ENCODE results near the gene B3GNT2.
"Not testable (repeated sequence)": the region's sequence is repeated elsewhere in the genome, so short reads cannot be mapped to it uniquely, and the experiment has no call there.

The B3GNT2 gene

GRCh38 chr2:62196278-62196901, 475 bp downstream of the B3GNT2 start:
- H3K9me3 Mint-ChIP-seq = no peaks in the 10 kb centered on the region
- peak overlapping the region; percentile 96 for H3K27ac Mint-ChIP-seq
- DNase-seq = peak; percentile 81
- peaks cover 44% of the 10 kb centered on the region for H3K4me1 Mint-ChIP-seq
- H3K4me3 Mint-ChIP-seq = peak overlapping the region; percentile 92
- H3K36me3 Mint-ChIP-seq = peaks cover 15% of the 10 kb centered on the region
- H3K27me3 Mint-ChIP-seq = peaks cover 10% of the 10 kb centered on the region
- CTCF ChIA-PET = no interaction called here

DNA sequence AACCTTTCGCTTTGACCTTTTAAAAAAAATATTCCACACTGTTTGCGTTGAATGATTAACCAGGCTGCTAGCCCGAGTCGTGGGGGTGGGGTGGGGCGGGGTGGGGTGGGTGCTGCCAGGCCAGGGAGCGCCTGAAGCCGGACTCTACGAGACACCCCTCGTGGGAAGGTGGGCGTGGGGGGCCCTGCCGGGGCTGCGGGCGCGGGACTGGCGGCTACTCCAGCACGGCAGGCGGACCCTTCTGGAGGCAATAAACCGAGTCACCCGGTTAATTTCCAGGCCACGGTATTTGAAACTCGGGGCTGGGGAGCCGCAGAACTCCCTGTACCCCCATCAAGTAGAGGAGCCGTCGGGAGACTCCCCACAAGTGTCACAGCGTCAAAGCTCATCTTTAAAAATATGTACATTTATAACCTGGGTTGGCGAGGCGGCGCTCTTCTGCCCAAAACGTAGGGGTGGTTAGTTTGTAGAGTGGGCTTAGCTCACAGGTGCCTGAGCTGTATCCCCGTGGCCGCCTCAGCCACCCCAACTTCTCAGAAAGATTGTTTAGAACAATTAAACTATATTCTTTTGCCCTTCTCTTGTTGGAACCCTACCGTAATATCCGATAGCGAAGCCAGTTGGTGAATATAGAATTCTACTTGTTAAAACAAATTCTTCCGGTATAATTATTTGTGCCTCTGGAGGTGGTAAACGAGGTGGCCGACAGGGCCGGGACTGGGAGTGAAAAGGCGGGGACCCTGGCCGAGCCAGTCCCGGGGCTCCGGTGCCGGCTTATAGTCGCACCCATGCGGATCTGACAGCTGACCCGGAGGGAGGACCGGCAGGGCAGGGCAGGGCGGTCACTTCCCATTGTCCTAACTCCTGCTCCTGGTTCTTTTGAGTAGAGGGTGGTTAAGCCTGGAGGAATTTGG, 1.4 kb downstream of the B3GNT2 start:
- Mint-ChIP-seq H3K27ac (peak overlapping the region; percentile 96), H3K4me3 (peak overlapping the region; percentile 92), H3K27me3 (peaks cover 6% of the 10 kb centered on the region), H3K36me3 (peaks cover 18% of the 10 kb centered on the region), H3K9me3 (peaks cover under 1% of the 10 kb centered on the region), H3K4me1 (peaks cover 52% of the 10 kb centered on the region)
- peak; percentile 59 for DNase-seq
- CTCF ChIA-PET = interaction anchor here (1.1 kb wide), 1 partner anchor 9 kb away, joined by 4 read pairs; no protein-coding TSS in a partner anchor

DNA sequence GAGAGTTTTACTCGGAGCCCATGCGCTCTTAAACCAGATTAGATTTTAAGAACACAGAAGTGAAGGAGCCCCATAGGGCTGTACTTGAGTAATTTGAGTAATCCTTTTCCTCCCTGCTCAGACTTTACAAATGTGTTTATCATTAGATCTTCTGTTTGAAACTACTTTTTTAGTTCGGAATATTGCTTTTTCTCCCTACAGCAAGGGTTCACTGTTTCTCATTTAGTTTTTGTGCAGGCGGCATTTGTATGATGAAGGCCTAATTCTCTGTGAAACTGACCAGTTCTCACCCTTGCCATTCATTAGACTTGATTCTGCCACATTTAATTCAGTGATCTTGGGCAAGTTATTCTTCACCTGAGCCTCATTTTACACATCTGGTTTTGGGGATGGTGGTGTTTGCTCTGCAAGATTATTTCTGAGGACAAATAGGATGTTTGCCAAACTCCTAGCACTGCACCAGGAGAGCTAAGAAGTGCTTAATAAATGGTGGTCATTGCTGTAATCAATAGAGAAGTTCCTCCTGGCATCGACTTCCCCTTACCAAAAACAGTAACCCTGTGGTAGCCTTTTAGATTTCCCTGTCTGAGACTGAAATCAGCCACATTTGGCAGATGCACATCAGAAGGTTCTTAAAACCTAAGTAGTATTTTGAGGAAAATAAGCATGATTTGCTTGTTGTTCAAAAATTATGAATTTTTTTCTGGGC, 2.2 kb downstream of the B3GNT2 start:
- Mint-ChIP-seq H3K4me3 (peak overlapping the region; percentile 92), H3K4me1 (peaks cover 54% of the 10 kb centered on the region), H3K27ac (peak overlapping the region; percentile 85), H3K36me3 (peaks cover 24% of the 10 kb centered on the region), H3K9me3 (peaks cover 2% of the 10 kb centered on the region), H3K27me3 (no peaks in the 10 kb centered on the region)
- DNase-seq = no peak
- CTCF ChIA-PET = interaction anchor here (1.1 kb wide), 1 partner anchor 9 kb away, joined by 4 read pairs; no protein-coding TSS in a partner anchor

DNA sequence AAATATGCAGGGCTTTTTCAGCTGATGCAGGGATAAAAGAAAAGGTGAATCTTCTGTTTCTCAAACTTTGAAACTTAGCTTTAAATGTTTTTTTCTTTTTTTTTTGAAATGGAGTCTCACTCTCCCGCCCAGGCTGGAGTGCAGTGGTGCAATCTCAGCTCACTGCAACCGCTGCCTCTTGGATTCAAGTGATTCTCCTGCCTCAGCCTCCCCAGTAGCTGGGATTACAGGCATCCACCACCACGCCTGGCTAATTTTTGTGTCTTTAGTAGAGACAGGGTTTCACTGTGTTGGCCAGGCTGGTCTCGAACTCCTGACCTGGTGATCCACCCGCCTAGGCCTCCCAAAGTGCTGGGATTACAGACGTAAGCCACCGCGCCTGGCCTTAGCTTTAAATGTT, 2.9 kb downstream of the B3GNT2 start:
- H3K36me3 Mint-ChIP-seq = peaks cover 30% of the 10 kb centered on the region
- DNase-seq, H3K27me3 Mint-ChIP-seq, H3K9me3 Mint-ChIP-seq, CTCF ChIA-PET: not testable (repeated sequence)
- H3K4me1 Mint-ChIP-seq = peaks cover 60% of the 10 kb centered on the region
- peak overlapping the region; percentile 85 for H3K27ac Mint-ChIP-seq
- H3K4me3 Mint-ChIP-seq = peak overlapping the region; percentile 92

GRCh38 chr2:62199392-62200125, 3.6 kb downstream of the B3GNT2 start:
- Mint-ChIP-seq H3K27ac (peak overlapping the region; percentile 85), H3K4me1 (peaks cover 60% of the 10 kb centered on the region), H3K27me3 (no peaks in the 10 kb centered on the region), H3K9me3 (peaks cover 2% of the 10 kb centered on the region), H3K36me3 (peaks cover 30% of the 10 kb centered on the region), H3K4me3 (peak overlapping the region; percentile 92)
- DNase-seq = no peak
- CTCF ChIA-PET = interaction anchor here (1.0 kb wide), 1 partner anchor 98 kb away, joined by 4 read pairs; no protein-coding TSS in a partner anchor

GRCh38 chr2:62200291-62200841, 4.5 kb downstream of the B3GNT2 start:
- Mint-ChIP-seq H3K27ac (peak overlapping the region; percentile 85), H3K27me3 (no peaks in the 10 kb centered on the region), H3K9me3 (peaks cover 2% of the 10 kb centered on the region), H3K36me3 (peaks cover 30% of the 10 kb centered on the region), H3K4me1 (peaks cover 68% of the 10 kb centered on the region), H3K4me3 (peak overlapping the region; percentile 92)
- CTCF ChIA-PET = interaction anchor here (1.0 to 1.4 kb wide), 3 partner anchors 21 to 207 kb away, joined by 4 to 5 read pairs (median 4); no protein-coding TSS in a partner anchor
- DNase-seq = no peak

DNA sequence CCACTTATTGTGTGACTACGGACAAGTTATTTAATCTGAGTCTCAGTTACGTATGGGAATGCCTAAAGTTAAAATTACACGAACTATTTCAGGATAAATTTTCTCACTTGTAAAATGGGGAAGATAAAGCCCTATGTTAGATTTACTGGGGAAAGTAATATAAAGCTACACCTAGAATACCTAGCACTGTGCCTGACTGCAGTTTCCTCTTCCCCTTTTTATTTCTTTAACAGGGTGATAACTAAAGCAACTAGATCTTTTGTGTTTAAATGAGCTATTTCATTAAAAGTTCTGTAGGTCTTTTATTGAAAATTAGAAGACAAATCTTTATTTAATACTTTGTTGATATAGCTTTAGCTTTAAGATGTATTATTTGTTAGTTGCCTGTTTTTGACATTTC, 5.0 kb downstream of the B3GNT2 start:
- peak overlapping the region; percentile 92 for H3K4me3 Mint-ChIP-seq
- no peaks in the 10 kb centered on the region for H3K27me3 Mint-ChIP-seq
- peak overlapping the region; percentile 85 for H3K27ac Mint-ChIP-seq
- peaks cover 2% of the 10 kb centered on the region for H3K9me3 Mint-ChIP-seq
- no peak for DNase-seq
- CTCF ChIA-PET = interaction anchor here (1.0 to 1.4 kb wide), 3 partner anchors 21 to 207 kb away, joined by 4 to 5 read pairs (median 4); no protein-coding TSS in a partner anchor
- H3K4me1 Mint-ChIP-seq = peaks cover 70% of the 10 kb centered on the region
- peaks cover 30% of the 10 kb centered on the region for H3K36me3 Mint-ChIP-seq

DNA sequence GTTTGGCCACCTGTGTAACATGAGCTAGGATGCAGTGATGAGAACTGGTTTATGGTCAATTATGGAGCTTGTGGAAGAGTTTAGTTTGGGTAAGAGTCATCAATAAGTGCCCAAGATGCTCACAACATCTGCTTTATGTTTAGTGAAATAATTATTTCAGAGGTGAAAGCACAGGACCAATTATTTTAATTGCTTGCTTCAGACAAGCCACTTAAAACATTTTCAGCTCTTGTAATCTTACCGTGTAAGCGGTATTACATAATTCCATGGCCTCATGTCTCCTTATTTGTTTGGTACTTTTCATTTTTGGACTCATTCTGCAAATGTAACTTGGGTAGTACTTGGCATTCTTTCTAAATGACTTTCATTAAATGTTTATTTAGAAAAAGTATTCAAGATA, 5.4 kb downstream of the B3GNT2 start:
- H3K36me3 Mint-ChIP-seq = peaks cover 32% of the 10 kb centered on the region
- CTCF ChIA-PET = interaction anchor here (1.3 to 1.4 kb wide), 2 partner anchors 20 to 208 kb away, joined by 4 to 5 read pairs; no protein-coding TSS in a partner anchor
- no peak for DNase-seq
- peak overlapping the region; percentile 85 for H3K27ac Mint-ChIP-seq
- no peaks in the 10 kb centered on the region for H3K27me3 Mint-ChIP-seq
- peaks cover 74% of the 10 kb centered on the region for H3K4me1 Mint-ChIP-seq
- peak overlapping the region; percentile 92 for H3K4me3 Mint-ChIP-seq
- peaks cover 2% of the 10 kb centered on the region for H3K9me3 Mint-ChIP-seq

DNA sequence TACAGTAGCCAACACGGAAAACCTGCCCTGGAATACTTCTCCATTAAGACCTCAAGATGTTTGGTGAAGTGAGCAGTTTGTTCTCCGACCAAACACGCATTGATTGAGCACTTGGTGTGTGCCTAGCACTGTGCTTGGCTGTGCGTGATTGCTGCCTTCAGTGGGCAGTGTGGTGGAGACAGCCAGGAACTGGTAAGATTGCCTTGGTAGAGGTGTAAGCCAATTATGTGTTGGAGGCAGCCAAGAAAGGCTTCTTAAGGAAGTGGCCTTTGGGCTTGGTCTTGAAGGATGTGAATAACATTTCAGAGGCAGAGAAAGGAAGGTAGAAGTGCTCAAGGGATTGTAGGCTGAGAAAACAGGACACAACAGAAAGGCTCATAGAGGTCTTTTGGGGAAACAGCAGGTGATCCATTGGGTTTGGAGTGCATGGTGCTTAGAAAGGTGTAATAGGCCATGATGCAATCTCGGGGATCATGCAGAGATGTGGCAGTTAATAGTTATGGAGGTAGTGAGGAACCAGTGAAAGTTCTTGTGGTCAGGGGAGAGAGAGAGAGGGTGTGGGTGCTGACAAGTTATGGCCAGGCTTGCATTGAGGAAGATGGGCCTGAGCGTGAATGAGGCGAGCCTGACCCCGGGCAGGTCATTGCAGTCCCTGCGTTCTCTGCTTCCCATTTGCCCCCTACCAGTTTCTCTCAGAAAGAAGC, 6.3 kb downstream of the B3GNT2 start:
- DNase-seq = no peak
- Mint-ChIP-seq H3K9me3 (peaks cover 2% of the 10 kb centered on the region), H3K27ac (peak overlapping the region; percentile 28), H3K27me3 (no peaks in the 10 kb centered on the region), H3K4me1 (peaks cover 77% of the 10 kb centered on the region), H3K4me3 (peak overlapping the region; percentile 0), H3K36me3 (peaks cover 39% of the 10 kb centered on the region)
- CTCF ChIA-PET = no interaction called here

DNA sequence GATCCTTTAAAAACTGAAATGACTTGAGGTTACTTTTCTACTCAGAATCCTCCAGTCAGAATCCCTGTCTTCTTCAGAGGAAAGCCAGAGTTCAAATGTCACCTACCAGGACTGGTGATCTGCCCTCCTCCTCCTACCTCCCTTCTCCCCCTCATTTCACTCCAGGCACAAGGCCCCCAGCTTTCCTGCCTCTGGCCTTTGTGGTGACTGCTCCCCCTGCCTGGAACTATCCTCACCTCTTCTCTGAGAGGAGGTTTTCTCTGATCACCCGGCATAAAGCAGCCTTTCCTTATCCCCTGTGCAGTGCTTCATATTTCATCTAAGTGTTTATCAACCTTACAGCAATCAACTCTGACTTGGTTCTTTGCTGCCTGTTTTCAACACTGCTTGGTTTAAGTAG, 6.8 kb downstream of the B3GNT2 start:
- DNase-seq = no peak
- Mint-ChIP-seq H3K36me3 (peaks cover 37% of the 10 kb centered on the region), H3K9me3 (peaks cover 2% of the 10 kb centered on the region), H3K4me1 (peaks cover 81% of the 10 kb centered on the region), H3K27ac (peak overlapping the region; percentile 8), H3K4me3 (no peak overlapping the region), H3K27me3 (no peaks in the 10 kb centered on the region)
- CTCF ChIA-PET = no interaction called here

- H3K4me3 Mint-ChIP-seq = no peak overlapping the region
- no peak for DNase-seq
- peaks cover 82% of the 10 kb centered on the region for H3K4me1 Mint-ChIP-seq
- peak overlapping the region; percentile 8 for H3K27ac Mint-ChIP-seq
- H3K9me3 Mint-ChIP-seq = peaks cover 2% of the 10 kb centered on the region
- H3K36me3 Mint-ChIP-seq = peaks cover 37% of the 10 kb centered on the region
- CTCF ChIA-PET = no interaction called here
- no peaks in the 10 kb centered on the region for H3K27me3 Mint-ChIP-seq
These were observed 7.5 kb downstream of the B3GNT2 start for GRCh38 chr2:62203459-62203858.

DNA sequence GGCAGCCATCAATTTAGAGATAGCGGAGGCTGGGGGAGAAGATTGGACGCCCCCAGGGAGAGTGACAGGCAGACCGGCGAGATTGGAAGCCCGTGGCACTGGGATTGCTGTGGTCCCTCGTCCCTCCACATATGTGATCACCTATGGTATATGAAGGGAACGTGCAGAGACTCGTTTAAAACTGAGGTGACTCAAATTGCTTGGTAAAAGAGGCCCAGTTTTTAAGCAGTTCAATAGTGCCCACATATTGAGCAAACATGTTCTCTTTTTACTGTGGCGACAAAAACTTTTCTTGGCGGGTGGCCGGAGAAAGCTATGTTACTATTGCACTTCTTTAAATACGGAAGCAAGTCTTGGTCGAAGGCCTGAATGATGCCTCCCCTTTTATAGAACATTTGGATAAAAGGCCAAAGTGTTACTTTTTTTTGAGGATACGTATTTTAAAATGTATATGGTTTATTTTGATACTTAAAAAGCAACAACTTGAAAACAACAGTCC, 9.1 kb downstream of the B3GNT2 start:
- Mint-ChIP-seq H3K4me3 (no peak overlapping the region), H3K9me3 (peaks cover 6% of the 10 kb centered on the region), H3K4me1 (peaks cover 77% of the 10 kb centered on the region), H3K27ac (no peak overlapping the region), H3K27me3 (no peaks in the 10 kb centered on the region), H3K36me3 (peaks cover 49% of the 10 kb centered on the region)
- DNase-seq = no peak
- CTCF ChIA-PET = no interaction called here

DNA sequence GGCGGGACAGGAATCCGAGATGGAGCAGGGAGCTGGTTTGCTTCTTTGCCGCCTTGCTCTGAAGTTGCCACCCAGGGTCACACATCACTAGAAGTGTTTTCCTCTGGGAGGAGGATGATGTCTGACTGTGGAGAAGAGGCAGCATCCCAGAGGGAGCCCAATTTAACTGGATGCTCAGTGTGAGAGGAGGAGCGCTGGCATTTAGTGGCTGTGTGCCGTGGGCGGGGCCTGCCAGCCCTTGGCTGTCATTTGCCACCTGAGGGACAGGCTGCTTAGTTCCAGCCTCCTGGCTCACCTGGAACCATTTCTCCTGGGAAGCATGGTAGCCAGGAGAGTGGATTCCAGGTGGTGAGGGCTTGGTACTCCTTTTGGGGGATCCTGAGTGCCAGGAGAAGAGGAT, 9.6 kb downstream of the B3GNT2 start:
- peaks cover 9% of the 10 kb centered on the region for H3K9me3 Mint-ChIP-seq
- CTCF ChIA-PET = no interaction called here
- no peak for DNase-seq
- H3K27ac Mint-ChIP-seq = no peak overlapping the region
- no peaks in the 10 kb centered on the region for H3K27me3 Mint-ChIP-seq
- no peak overlapping the region for H3K4me3 Mint-ChIP-seq
- peaks cover 52% of the 10 kb centered on the region for H3K36me3 Mint-ChIP-seq
- peaks cover 74% of the 10 kb centered on the region for H3K4me1 Mint-ChIP-seq

Data from activated naive CD4-positive, alpha-beta T cell treated with anti-CD3 and anti-CD28 coated beads, Interleukin-2, amount 10 ng/mL, durations not matched to agents 7 days and 5 days (primary cell).